ENCODE results near the gene MB. TPM values are rescaled to one million over a fixed set of nuclear protein-coding genes. Genes with fewer than 3 reads are reported as not detected.

Gene MB
- total and polyA plus RNA-seq, 2 donors (not counting 1 experiment from before 2014, with no cell fraction given): not detected

DNA sequence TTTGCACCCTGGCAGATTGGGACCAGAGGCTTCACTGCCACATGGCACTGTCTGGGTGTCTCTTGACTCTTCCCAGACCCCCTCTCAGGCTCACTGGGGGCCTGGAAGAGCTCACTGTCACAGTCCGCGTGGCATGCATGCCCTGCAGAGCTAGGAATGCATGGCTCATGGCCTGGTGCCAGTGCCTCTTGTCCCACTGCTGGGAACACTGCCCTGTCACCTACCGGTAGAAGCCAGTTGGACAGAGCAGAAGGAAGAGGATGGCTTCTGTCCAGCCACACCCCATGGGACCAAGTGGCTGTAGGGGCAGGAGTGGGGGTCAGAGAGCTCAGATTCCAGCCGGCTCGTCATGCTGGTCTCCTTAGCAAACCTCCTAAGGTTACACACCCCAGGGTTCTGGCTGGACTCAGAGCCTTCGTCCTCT is 29.7 kb downstream of the MB start:
- H3K4me3 ChIP-seq (ENCODE audit: control extremely low read depth in 1 of 5, extremely low read depth in 1 of 5, insufficient read depth in 1 of 5, low read depth in 2 of 5, low read length in 4 of 5): no peak overlapping the region
- no peak overlapping the region for H3K27ac ChIP-seq (ENCODE audit: low read length in 2 of 2)
- ATAC-seq (ENCODE audit: low read depth): no peak
- H3K4me1 Mint-ChIP-seq: no peaks in the 10 kb centered on the region
- H3K9me3 Mint-ChIP-seq (ENCODE audit: insufficient read depth): no peaks in the 10 kb centered on the region
- peaks cover 0 to 2% (median 0%) of the 10 kb centered on the region in 4 experiments for H3K27me3 ChIP-seq (replicated peaks in 1 of 4; ENCODE audit: control extremely low read depth in 1 of 4, control insufficient read depth in 3 of 4, insufficient read depth in 4 of 4, low read length in 3 of 4)
- H3K27ac Mint-ChIP-seq: no peak overlapping the region
- intact Hi-C loops (cut with micrococcal nuclease): loop anchor here (10.0 kb wide), 1 partner anchor 537 kb away; no protein-coding TSS in a partner anchor
- H4K20me1 ChIP-seq (ENCODE audit: control insufficient read depth, insufficient read depth, low read length, poor library complexity, severe bottlenecking): no peaks in the 10 kb centered on the region
- peaks cover 0 to 7% of the 10 kb centered on the region in 2 donors for H3K4me1 ChIP-seq (ENCODE audit: control insufficient read depth in 2 of 2, insufficient read depth in 2 of 2, low read length in 2 of 2)
- H3K79me2 ChIP-seq (ENCODE audit: control insufficient read depth, insufficient read depth, low read length): no peaks in the 10 kb centered on the region
- no peak overlapping the region for H3K4me3 Mint-ChIP-seq
- H3K36me3 ChIP-seq (replicated peaks in 1 of 2; ENCODE audit: control extremely low read depth in 1 of 2, control insufficient read depth in 1 of 2, extremely low read depth in 1 of 2, insufficient read depth in 2 of 2, low read length in 1 of 2): no peaks in the 10 kb centered on the region
- H3K9ac ChIP-seq (ENCODE audit: low read length): no peak overlapping the region
- no peaks in the 10 kb centered on the region for H3K9me3 ChIP-seq (ENCODE audit: control extremely low read depth in 1 of 3, control insufficient read depth in 2 of 3, insufficient read depth in 1 of 3, low read length in 2 of 3)
- no peak overlapping the region for H3K4me2 ChIP-seq (replicated peaks; ENCODE audit: low read depth, low read length, poor library complexity, severe bottlenecking)
- POLR2A ChIA-PET: no interaction called here
- WGBS (ENCODE audit: insufficient coverage): 84% methylated on average over 4 of the region's 6 CpGs
- CTCF ChIA-PET: no interaction called here
- DNase-seq: no peak
- TF ChIP-seq, protein P1, sequence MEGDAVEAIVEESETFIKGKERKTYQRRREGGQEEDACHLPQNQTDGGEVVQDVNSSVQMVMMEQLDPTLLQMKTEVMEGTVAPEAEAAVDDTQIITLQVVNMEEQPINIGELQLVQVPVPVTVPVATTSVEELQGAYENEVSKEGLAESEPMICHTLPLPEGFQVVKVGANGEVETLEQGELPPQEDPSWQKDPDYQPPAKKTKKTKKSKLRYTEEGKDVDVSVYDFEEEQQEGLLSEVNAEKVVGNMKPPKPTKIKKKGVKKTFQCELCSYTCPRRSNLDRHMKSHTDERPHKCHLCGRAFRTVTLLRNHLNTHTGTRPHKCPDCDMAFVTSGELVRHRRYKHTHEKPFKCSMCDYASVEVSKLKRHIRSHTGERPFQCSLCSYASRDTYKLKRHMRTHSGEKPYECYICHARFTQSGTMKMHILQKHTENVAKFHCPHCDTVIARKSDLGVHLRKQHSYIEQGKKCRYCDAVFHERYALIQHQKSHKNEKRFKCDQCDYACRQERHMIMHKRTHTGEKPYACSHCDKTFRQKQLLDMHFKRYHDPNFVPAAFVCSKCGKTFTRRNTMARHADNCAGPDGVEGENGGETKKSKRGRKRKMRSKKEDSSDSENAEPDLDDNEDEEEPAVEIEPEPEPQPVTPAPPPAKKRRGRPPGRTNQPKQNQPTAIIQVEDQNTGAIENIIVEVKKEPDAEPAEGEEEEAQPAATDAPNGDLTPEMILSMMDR (IDR thresholded peaks at IDR 0.05): no peak
- TF ChIP-seq EZH2 (IDR thresholded peaks at IDR 0.05; ENCODE audit: borderline replicate concordance, insufficient read depth, low read depth, low read length, poor library complexity, severe bottlenecking): no peak
- H2AFZ ChIP-seq (ENCODE audit: insufficient read depth, low read depth, low read length, poor library complexity, severe bottlenecking): no peak overlapping the region
- H3K27me3 Mint-ChIP-seq: peaks cover 6% of the 10 kb centered on the region

DNA sequence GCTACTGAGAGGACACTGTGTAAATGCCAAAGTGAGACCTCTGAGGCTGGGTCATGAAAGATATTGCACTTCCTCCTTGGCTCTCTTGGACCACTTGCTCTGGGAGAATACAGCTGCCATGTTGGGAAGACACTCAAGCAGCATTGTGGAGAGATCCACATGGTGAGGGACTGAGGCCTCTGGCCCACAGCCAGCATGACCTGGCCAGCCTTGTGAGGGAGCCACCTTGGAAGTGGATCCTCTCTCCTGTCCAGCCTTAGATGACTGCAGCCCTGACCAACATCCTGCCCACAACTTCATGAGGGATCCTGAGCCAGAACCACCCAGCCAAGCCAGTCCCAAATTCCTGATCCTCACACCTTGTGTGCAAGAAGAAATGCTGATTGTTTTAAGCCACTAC is 30.4 kb downstream of the MB start:
- Histone ChIP-seq H3K27me3 (replicated peaks in 1 of 4; ENCODE audit: control extremely low read depth in 1 of 4, control insufficient read depth in 3 of 4, insufficient read depth in 4 of 4, low read length in 3 of 4) (peaks cover 0 to 2% (median 0%) of the 10 kb centered on the region in 4 experiments), H3K27ac (ENCODE audit: low read length in 2 of 2) (no peak overlapping the region), H2AFZ (ENCODE audit: insufficient read depth, low read depth, low read length, poor library complexity, severe bottlenecking) (no peak overlapping the region), H3K36me3 (replicated peaks in 1 of 2; ENCODE audit: control extremely low read depth in 1 of 2, control insufficient read depth in 1 of 2, extremely low read depth in 1 of 2, insufficient read depth in 2 of 2, low read length in 1 of 2) (no peaks in the 10 kb centered on the region), H3K4me1 (ENCODE audit: control insufficient read depth in 2 of 2, insufficient read depth in 2 of 2, low read length in 2 of 2) (peaks cover 0 to 7% of the 10 kb centered on the region in 2 donors), H3K79me2 (ENCODE audit: control insufficient read depth, insufficient read depth, low read length) (no peaks in the 10 kb centered on the region), H3K4me2 (replicated peaks; ENCODE audit: low read depth, low read length, poor library complexity, severe bottlenecking) (no peak overlapping the region), H4K20me1 (ENCODE audit: control insufficient read depth, insufficient read depth, low read length, poor library complexity, severe bottlenecking) (no peaks in the 10 kb centered on the region), H3K9me3 (ENCODE audit: control extremely low read depth in 1 of 3, control insufficient read depth in 2 of 3, insufficient read depth in 1 of 3, low read length in 2 of 3) (no peaks in the 10 kb centered on the region), H3K9ac (ENCODE audit: low read length) (no peak overlapping the region), H3K4me3 (ENCODE audit: control extremely low read depth in 1 of 5, extremely low read depth in 1 of 5, insufficient read depth in 1 of 5, low read depth in 2 of 5, low read length in 4 of 5) (no peak overlapping the region)
- DNase-seq (no peak), ATAC-seq (ENCODE audit: low read depth) (no peak)
- intact Hi-C loops (cut with micrococcal nuclease): loop anchor here (10.0 kb wide), 1 partner anchor 538 kb away; no protein-coding TSS in a partner anchor
- CTCF ChIA-PET: no interaction called here
- H3K4me1 Mint-ChIP-seq: no peaks in the 10 kb centered on the region
- H3K4me3 Mint-ChIP-seq: no peak overlapping the region
- POLR2A ChIA-PET: no interaction called here
- no peaks in the 10 kb centered on the region for H3K9me3 Mint-ChIP-seq (ENCODE audit: insufficient read depth)
- TF ChIP-seq EZH2 (IDR thresholded peaks at IDR 0.05; ENCODE audit: borderline replicate concordance, insufficient read depth, low read depth, low read length, poor library complexity, severe bottlenecking): no peak
- peaks cover 6% of the 10 kb centered on the region for H3K27me3 Mint-ChIP-seq
- no peak overlapping the region for H3K27ac Mint-ChIP-seq
